GM23248 (cell line): ENCODE measurements around the gene C2orf49. TPM values are rescaled to one million over a fixed set of nuclear protein-coding genes. Genes with fewer than 3 reads are reported as not detected.

ENCODE experiments used
- DNase-seq: peaks from one replicate; pipeline ENCODE4 v3.0.0-alpha.2; 2015
- H2AFZ ChIP-seq: fragments of 200-600 bp; sonication (generic); 2 replicates; pipeline ENCODE4 v1.6.1; 2016; ENCODE audit warnings: antibody characterized with exemption
- H3F3A ChIP-seq: fragments of 200-600 bp; sonication (generic); 2 replicates; pipeline ENCODE4 v1.6.1; 2016; ENCODE audit warnings: mild to moderate bottlenecking, antibody characterized with exemption, mixed run types; ENCODE audit not compliant: insufficient read depth
- H3K27ac ChIP-seq: fragments of 200-600 bp; sonication (generic); 2 replicates; pipeline ENCODE4 v1.5.1; 2016; ENCODE audit warnings: mild to moderate bottlenecking
- H3K27me3 ChIP-seq: fragments of 200-600 bp; sonication (generic); replicated peaks from 2 replicates; pipeline ENCODE4 v1.6.1; 2016; ENCODE audit warnings: mild to moderate bottlenecking; ENCODE audit not compliant: insufficient read depth
- H3K36me3 ChIP-seq: fragments of 200-600 bp; sonication (generic); 2 replicates; pipeline ENCODE4 v1.6.1; 2016; ENCODE audit warnings: low read depth, mild to moderate bottlenecking
- H3K4me1 ChIP-seq: fragments of 200-600 bp; sonication (generic); 2 replicates; pipeline ENCODE4 v1.6.1; 2016; ENCODE audit warnings: mild to moderate bottlenecking; ENCODE audit not compliant: insufficient read depth
- H3K4me2 ChIP-seq: fragments of 200-600 bp; sonication (generic); one replicate; pipeline ENCODE4 v1.6.1; 2016; ENCODE audit warnings: mild to moderate bottlenecking; ENCODE audit not compliant: unreplicated experiment
- H3K4me3 ChIP-seq: fragments of 200-600 bp; sonication (generic); 2 replicates; pipeline ENCODE4 v1.5.1; 2016; ENCODE audit warnings: mild to moderate bottlenecking
- H3K79me2 ChIP-seq: fragments of 200-600 bp; sonication (generic); 2 replicates; pipeline ENCODE4 v1.6.1; 2016; ENCODE audit warnings: mild to moderate bottlenecking; ENCODE audit not compliant: insufficient read depth
- H3K9ac ChIP-seq: fragments of 200-600 bp; sonication (generic); 2 replicates; pipeline ENCODE4 v1.6.1; 2016; ENCODE audit warnings: mild to moderate bottlenecking
- H3K9me2 ChIP-seq: fragments of 200-600 bp; sonication (generic); 2 replicates; pipeline ENCODE4 v1.6.1; 2016; ENCODE audit warnings: mixed run types, mild to moderate bottlenecking, moderate library complexity; ENCODE audit not compliant: insufficient read depth
- H3K9me3 ChIP-seq: fragments of 200-600 bp; sonication (generic); one replicate; pipeline ENCODE4 v1.6.1; 2017; ENCODE audit warnings: low read depth
- H4K20me1 ChIP-seq: fragments of 200-600 bp; sonication (generic); 2 replicates; pipeline ENCODE4 v1.6.0; 2016; ENCODE audit not compliant: insufficient read depth
- EZH2 ChIP-seq: fragments of 200-600 bp; sonication (generic); IDR thresholded peaks from 2 replicates; pipeline ENCODE4 v1.6.1; 2018; ENCODE audit warnings: antibody characterized with exemption, mild to moderate bottlenecking; ENCODE audit not compliant: insufficient read depth, poor library complexity, severe bottlenecking
- EZH2phosphoT487 ChIP-seq: fragments of 200-600 bp; sonication (generic); IDR thresholded peaks from 2 replicates; pipeline ENCODE4 v1.6.1; 2018; ENCODE audit warnings: antibody characterized with exemption, moderate library complexity, mild to moderate bottlenecking, low read depth; ENCODE audit not compliant: insufficient read depth
- WGBS, 2 experiments: methylation state at CpG; one replicate each; pipeline ENCODE4 v1.1.6; 2015 to 2017; ENCODE audit warnings: low lambda C conversion rate in 2 of 2, low coverage in 1 of 2; ENCODE audit errors: missing lambda C conversion rate in 2 of 2; 5-methylcytosine and 5-hydroxymethylcytosine counted together
- in situ Hi-C: fragments of 300-500 bp; cut with MboI; formaldehyde crosslinking; loops from 2 replicates; pipeline ENCODE4 v1.15.0; 2020
- polyA plus RNA-seq: library from polyadenylated mRNA; unstranded; fragments of >200 nt; fragmentation: Nextera tagmentation; extraction: Ambion mirVana; gene quantifications from 2 replicates; pipeline ENCODE4 v1.2.1, GENCODE V29; 2016
- total RNA-seq: library from RNA; depleted of rRNA; stranded (reverse); fragments of >200 nt; shearing (Covaris generic); gene quantifications from 2 replicates; pipeline ENCODE4 v1.2.3, GENCODE V29; 2014

The C2orf49 gene
- total and polyA plus RNA-seq, 2 experiments from 2014 or later: 9.0 to 13.6 TPM

- 94 to 96% methylated on average over 7 of the region's 7 CpGs for WGBS, 2 experiments
- peaks cover 7% of the 10 kb centered on the region; the same call in 1 of the 2 replicates for H4K20me1 ChIP-seq
- peaks cover 98% of the 10 kb centered on the region for H3K79me2 ChIP-seq
- H3K9ac ChIP-seq: no peak overlapping the region
- no peak overlapping the region; the same call in 1 of the 2 replicates for H3K27ac ChIP-seq
- H3F3A ChIP-seq: peaks cover 95% of the 10 kb centered on the region
- in situ Hi-C loops: no loop called here
- TF ChIP-seq EZH2phosphoT487 (no peak), EZH2 (no peak)
- no peak overlapping the region for H2AFZ ChIP-seq
- H3K4me3 ChIP-seq: no peak overlapping the region
- H3K36me3 ChIP-seq: peaks cover 88% of the 10 kb centered on the region
- DNase-seq: no peak
- H3K4me2 ChIP-seq: no peak overlapping the region
- no peaks in the 10 kb centered on the region for H3K27me3 ChIP-seq
- H3K9me3 ChIP-seq: no peaks in the 10 kb centered on the region
- no peaks in the 10 kb centered on the region for H3K9me2 ChIP-seq
- peaks cover 53% of the 10 kb centered on the region for H3K4me1 ChIP-seq
Measured at GRCh38 chr2:105384216-105384615, 46.9 kb downstream of the C2orf49 start.

GRCh38 chr2:105384861-105385260 lies 47.5 kb downstream of the C2orf49 start:
- TF ChIP-seq EZH2 (no peak), EZH2phosphoT487 (no peak)
- Histone ChIP-seq H2AFZ (no peak overlapping the region), H3K79me2 (peaks cover 97% of the 10 kb centered on the region), H3K27ac (no peak overlapping the region; the same call in 1 of the 2 replicates), H3K4me3 (no peak overlapping the region), H3K4me1 (peaks cover 53% of the 10 kb centered on the region), H3K36me3 (peaks cover 89% of the 10 kb centered on the region), H4K20me1 (0 out of 2 replicates have a peak, but pooled peaks cover 7% of the 10 kb centered on the region), H3K4me2 (no peak overlapping the region), H3K27me3 (no peaks in the 10 kb centered on the region), H3K9me3 (no peaks in the 10 kb centered on the region), H3F3A (peaks cover 95% of the 10 kb centered on the region), H3K9me2 (no peaks in the 10 kb centered on the region), H3K9ac (no peak overlapping the region)
- no peak for DNase-seq
- in situ Hi-C loops: no loop called here
- WGBS, 2 experiments: 85 to 87% methylated on average over 5 of the region's 5 CpGs

DNA sequence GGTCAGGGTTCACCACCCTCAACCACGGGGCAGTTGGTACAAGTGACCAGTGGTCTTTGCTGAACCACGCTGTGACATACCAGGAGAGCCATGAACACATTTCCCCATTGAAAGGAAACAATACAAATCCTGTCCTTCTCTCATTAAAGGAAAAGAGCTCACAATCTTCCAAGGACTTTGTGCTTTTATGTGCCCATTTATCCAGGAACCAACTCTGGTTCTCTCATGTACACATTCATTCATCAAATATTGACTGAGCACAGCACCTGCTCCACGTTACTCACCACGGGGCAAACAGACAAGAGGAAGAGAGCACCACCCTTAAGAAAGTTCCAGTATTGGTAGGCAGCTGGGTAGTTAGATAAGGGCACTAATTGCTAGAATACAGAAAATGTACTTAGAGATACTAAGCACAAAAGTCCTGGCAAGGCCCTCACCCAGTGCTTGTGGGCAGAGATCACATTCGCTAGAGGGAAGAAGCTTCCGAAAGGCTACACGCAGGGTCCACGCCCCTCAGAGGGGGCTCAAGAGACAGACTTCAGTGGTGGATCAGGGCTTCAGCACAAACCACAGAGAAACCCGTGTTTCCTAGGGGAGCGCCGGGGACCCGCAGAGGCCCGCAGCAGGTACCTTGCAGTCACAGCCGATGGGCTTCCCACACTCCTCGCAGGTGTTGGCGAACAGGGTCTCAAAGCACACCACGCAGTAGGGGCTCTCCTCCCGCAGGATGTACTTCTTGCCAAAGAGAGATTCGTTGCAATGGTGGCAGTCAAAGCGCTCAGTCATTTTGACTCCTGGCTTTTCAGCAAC lies 48.6 kb downstream of the C2orf49 start:
- Histone ChIP-seq H3K4me1 (peaks cover 53% of the 10 kb centered on the region), H3K27me3 (no peaks in the 10 kb centered on the region), H3K4me3 (no peak overlapping the region), H3K79me2 (peaks cover 97% of the 10 kb centered on the region), H3K4me2 (no peak overlapping the region), H3K27ac (peak overlapping the region; percentile 17; the same call in 1 of the 2 replicates), H3K9ac (no peak overlapping the region), H3K9me2 (no peaks in the 10 kb centered on the region), H3F3A (peaks cover 95% of the 10 kb centered on the region), H2AFZ (no peak overlapping the region), H4K20me1 (0 out of 2 replicates have a peak, but pooled peaks cover 7% of the 10 kb centered on the region), H3K36me3 (peaks cover 78% of the 10 kb centered on the region), H3K9me3 (no peaks in the 10 kb centered on the region)
- DNase-seq: no peak
- no peak for TF ChIP-seq EZH2phosphoT487
- in situ Hi-C loops: no loop called here
- WGBS, 2 experiments: 98% methylated on average over 20 of the region's 20 CpGs

DNA sequence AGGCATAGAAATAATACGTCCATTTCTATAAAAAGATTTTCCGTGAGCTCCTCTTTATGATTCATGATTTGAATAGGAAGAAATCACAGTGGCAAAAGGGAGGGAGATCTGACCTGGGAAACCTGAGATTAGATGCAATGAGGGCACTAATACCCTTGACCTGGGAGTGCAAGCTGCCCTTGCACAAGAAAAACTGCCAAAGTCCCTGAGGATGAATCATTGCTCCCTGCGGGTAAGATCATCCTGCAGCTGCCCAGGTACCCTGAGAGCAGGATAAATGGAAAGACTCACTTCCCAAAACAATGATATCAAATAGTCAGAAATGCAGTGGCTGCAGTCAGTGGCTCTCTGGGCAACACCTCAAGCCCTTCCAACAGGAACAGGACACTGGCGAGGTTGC lies 49.9 kb downstream of the C2orf49 start:
- Histone ChIP-seq H3K36me3 (peaks cover 72% of the 10 kb centered on the region), H3K9me2 (no peaks in the 10 kb centered on the region), H3K79me2 (peaks cover 97% of the 10 kb centered on the region), H4K20me1 (0 out of 2 replicates have a peak, but pooled peaks cover 7% of the 10 kb centered on the region), H3K4me2 (peak overlapping the region; percentile 9), H3K9me3 (no peaks in the 10 kb centered on the region), H3K27me3 (no peaks in the 10 kb centered on the region), H2AFZ (no peak overlapping the region), H3K27ac (peak overlapping the region; percentile 77), H3K9ac (no peak overlapping the region), H3F3A (peaks cover 95% of the 10 kb centered on the region), H3K4me3 (no peak overlapping the region), H3K4me1 (peaks cover 53% of the 10 kb centered on the region)
- in situ Hi-C loops: no loop called here
- WGBS, 2 experiments: 87 to 90% methylated on average over 4 of the region's 4 CpGs
- peak; percentile 26 for DNase-seq
- no peak for TF ChIP-seq EZH2phosphoT487
- TF ChIP-seq EZH2: no peak
